Iris pigment epithelial cell (primary cell): Measurements from ENCODE around the gene TEAD1.

Experiments used
- DNase-seq: peaks from one replicate; pipeline ENCODE4 v3.0.0-alpha.2; 2011; ENCODE audit warnings: low read depth

Gene TEAD1

DNA sequence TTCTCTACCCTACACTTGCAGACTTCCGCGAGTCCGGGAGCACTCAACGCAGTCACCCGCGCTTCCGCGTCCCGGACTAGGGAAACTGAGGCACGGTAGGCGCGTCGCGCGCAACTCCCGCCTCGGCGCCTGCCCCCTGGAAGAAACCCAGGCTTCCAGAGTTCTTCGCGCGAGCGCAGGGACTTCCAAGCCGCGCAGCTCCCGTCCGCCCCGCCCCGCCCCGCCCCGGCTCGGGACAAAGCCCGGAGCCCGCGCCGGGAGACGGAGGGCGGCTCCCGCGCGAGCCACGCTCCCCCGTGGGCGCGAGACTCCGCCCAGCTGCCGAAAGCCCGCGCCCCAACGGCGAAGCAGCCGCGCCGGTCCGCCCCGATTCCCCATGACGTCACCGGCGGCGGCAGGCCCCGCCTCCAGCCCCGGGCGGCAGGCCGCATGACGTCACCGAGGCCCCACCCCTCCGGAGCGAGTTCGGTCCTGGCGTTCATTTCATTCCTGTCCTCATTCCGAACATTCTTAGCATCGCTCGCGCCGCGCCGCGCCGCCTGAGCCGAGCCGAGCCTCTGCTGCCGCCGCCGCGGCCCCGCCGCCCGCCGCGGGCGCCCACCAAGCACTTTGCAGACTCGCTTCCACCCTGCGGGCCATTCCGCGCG is at the start of gene TEAD1:
Gene TEAD1 (plus strand): TSS at position 498 of the 647 bp plus-strand sequence.
- DNase-seq, result peak; percentile 96

DNA sequence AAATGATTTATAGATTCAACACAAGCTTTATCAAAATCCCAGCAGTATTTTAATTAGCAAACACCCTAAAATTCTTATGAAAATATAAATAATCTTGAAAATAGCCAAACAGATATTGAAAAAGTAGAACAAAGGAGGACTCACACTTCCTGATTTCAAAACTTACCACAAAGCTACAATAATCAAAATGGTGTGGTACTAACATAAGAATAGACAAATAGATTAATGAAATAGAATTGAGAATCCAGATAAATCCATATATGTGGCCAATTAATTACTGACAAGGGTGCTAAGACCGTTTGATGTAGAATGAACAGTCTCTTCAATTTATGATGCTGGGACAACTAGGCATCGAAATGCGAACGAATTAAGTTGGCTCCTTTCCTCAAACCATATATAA is 49.6 kb upstream of the TEAD1 start:
- DNase-seq, result no peak

DNA sequence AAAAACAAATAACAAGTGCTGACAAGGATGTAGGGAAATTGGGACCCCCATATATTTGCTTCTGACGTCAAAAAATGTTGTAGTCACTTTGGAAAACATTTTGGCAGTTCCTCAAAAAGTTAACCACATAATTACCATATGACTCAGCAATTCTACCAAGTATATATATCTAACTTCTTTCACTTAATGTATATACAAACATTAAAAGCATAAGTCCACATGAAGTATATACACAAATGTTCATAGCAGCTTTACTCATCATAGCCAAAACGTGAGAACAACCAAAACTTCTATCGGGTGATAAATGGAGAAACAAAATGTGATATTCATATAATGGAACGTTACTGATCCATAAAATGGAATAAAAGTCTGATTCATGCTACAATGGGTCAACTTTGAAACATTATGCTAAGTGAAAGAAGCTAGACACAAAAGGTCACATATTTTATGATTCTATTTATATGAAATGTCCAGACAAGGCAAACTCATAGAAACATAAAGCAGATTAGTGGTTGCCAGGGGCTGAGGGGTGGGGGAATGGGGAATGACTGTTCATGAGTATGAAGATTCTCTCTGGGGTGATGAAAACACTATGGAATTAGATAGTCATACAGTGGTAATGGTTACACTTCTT is 48.7 kb upstream of the TEAD1 start:
- peak; percentile 97 for DNase-seq

DNA sequence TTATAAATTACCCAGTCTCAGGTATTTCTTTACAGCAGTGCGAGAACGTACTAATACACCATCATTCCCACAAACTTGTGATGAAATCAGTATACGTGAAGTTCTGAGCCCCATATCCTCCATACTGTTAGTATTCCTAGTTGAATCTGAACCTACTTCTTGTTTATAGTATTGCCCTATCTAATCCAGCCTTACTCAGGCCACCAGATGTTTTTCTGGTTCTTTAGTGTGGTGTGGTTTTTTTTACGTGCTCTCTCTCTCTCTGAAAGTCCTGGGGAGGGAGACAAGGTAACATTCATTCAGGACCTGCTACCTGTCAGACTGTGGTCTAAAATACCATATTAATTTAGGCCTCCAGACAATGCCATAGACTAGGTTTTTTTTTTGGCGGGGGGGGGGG is 47.6 kb upstream of the TEAD1 start:
- no peak for DNase-seq

DNA sequence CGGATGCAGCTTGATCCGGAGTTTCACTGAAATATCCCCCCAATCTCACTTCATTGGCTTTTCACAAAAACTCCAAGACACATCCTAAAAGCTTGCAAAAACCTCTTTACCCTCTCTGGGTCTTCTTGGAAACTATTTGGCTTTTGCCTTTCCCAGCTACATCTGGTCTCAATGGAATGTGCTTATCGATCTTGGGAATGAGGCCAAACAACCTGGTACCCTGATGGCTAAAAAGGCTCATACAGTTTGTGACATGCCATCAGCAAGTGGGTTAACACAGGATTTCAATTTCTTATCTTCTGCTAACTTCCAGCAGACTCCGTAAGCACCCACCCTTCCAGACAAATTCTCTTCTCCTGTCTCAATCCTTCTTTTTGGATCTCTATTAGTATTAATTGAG is 45.9 kb upstream of the TEAD1 start:
- no peak for DNase-seq

DNA sequence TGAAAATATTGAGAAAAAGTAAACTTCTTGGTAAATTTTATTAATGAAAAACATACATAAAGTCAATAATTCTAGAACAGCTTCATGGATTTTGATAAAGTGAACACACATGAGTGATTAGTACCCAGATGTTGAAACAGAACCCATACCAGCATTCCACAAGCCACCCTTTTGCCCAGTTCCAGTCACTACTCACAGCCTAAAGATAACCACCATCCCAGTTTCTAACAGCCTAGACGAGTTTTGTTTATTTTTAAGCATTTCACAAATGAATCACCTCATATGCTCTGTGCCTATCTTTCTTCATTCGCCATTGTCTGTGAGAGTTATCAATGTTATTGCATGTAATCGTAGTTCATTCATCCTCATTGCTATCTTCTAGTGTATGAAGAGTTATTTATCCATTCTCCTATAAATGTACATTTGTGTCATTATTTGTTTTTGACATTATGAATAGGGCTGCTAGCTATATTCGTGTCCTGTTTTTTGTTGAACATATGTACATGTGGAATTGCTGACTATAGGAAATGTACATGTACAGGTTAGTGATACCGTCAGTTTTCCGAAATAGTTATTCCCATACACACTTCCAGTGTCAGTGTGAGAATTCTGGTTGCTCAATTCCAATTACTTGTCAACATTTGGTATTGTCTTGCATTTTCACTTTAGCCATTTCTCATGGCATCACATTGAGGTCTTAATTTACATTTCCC is 44.5 kb upstream of the TEAD1 start:
- DNase-seq, result peak; percentile 84

DNA sequence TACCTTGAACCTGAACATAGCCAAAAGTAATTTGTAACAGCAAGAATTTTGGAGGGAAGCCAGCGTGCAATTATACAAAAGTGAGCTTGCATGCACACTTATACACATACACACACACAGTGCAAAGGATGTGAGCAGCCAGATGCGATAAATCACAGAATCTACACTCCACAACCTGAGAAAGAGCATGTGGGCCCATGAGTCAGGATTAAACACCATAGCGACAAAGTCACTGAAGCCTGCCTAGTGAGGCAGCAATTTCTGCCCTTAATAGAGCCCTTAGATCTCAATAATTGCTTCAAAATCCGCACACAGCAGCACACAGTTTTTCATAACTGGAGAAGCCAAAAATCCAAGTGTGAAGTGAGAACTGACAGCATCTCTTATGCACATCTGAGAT is 42.6 kb upstream of the TEAD1 start:
- no peak for DNase-seq

DNA sequence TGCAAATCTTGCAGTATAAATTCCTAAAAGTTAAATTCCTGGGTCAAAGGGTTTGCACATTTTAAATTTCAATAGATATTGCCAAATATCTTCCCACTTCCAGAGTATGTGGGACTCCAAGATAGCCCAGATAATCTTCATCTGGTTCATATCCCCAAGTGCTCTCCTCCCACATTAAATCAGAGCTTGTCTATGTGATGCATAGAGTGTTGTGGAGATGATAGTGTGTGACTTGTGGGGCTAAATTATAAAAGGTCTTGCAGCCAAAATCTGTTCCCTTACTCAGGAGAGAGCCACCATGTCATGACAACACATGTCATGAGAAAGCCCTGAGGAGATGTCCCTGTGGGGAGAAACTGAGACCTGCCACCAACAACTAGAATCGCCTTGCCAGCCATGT is 39.9 kb upstream of the TEAD1 start:
- no peak for DNase-seq

DNA sequence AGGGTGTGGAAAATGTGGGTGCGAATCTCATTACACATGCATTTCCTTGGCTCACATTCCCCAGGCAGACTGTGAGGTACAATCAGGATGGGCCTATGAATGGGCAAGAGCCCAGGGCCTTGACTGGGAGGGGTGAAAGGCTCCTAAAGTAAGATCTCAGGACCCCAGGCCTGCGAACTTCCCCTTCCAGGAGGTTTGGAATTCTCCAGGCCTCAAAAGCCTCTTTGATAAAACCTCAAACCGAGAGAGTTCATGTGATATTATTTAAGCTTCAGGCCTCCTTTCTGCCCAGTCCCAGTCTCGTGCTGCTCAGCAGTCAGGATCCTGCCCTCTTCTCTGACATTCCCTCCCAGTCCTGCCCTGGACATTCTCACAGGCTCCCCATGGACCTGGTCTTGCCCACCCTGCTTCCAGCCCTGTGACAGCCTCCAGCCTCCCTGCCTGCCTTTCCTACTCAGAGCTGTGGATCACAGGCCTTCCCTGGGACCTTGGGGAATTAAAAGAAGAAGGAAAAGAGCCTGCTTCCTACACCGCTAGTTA is 37.3 kb upstream of the TEAD1 start:
- no peak for DNase-seq

DNA sequence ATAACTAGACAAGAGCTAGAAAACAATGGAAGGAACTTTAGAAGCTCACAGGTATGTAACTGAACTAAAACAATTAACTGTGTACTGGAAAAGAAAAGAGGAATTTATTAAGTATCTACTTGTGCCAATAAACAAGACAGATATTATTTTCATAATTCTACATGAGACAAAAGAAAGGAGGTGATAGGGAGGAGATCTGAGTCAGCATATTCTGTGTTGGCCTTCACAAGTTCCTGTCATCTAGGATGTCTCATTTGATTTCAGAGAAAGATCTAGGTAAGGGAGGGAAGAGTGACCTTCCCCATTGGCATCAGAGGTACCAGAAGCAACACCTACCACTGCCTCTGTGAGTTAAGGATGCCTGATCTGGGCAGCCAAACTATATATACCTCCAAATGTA is 34.8 kb upstream of the TEAD1 start:
- no peak for DNase-seq

DNA sequence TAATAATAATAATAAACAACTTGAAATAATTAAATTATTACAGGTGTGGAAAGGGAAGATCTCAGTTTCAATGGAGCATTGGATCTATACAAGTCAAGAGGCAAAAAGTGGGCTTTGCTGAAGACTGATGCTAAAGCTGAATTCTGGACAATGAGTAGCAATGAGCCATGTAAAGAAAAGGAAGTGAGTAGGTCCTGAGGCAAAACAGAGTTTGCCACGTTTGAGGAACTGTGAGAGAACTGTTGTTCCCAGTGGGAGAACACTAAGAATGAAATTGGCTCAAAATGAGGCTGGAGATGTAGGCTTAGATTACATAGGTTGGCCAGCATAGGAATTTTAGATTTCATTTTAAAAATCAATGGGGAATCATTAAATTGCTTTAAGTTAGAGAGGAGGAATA is 33.9 kb upstream of the TEAD1 start:
- no peak for DNase-seq

DNA sequence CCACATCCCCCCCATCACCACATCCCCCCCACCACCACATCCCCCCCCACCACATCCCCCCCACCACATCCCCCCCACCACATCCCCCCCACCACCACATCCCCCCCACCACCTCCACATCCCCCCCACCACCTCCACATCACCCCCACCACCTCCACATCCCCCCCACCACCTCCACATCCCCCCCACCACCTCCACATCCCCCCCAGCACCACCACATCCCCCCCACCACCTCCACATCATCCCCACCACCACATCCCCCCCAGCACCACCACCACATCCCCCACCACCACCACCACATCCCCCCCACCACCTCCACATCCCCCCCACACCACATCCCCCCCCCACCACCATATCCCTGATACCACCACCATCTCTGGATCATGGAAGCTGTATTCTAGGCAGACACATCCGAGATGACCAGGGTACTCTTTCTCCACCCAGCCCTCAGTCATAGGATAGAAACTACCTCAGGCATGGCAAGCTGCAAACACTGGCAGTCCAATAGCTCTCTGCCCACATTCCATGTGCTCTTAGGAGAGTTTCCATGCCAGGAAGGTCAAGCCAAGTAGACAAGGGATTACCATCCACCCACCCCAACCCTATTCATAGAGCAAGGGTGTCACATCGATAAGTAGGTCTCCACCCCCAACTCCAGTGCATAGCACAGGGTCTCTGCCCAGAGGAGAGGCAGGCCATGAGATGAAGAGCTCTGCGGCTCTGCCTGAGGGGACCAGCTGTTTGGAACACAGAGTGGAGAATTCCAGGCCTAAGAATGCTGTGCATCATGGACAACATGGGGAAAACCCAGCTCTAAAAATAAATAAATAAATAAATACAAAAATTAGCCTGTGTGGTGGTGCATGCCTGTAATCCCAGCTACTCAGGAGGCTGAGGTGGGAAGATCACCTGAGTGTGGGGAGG is 33.0 kb upstream of the TEAD1 start:
- no peak for DNase-seq

DNA sequence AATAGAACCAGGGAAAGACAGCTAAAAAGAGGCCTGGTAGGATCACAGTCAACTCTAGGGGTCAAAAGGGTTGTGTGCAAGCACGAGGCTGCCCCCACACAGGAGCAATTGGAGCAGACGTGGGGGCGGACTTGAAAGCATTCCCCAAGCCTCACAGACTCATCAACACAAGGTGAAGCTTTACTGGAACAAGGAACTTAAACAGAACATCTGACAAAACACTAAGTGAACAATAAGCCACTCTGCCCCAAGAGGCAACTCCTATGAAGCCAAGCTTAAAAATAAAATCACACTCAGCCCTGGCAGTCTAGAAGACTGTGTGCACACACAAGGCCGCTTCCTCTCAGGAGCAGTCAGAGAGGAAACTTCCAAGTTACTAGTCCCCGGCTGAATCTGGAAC is 32.2 kb upstream of the TEAD1 start:
- peak; percentile 67 for DNase-seq

DNA sequence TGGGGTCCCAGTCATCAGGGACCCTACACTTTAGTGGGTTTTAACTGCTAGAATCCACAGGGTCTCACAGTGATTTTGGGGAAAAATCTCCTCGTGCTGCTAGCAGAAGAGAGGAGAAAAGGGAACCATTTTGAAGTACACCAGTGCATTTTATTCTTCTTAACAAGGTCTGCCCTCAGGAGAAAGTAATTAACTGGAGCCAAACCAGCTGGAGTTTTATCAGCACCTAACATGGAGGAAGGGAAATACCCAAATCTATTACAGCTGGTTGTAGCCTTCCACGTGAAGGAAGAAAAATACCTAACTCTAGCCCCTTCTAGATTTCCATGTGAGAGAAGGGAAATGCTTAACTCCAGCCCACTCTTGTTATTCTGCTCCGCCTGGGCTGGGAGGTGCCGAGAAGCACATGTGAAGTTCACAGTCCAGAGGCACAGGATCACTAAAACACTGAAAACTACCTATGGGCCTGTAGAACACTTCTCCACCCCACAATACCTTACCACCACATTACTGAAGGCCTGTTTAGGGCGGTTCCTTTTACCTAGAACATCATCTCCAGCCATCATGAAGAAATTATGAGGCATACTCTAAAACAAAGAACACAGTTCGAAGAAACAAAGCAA is 31.3 kb upstream of the TEAD1 start:
- DNase-seq, result no peak

DNA sequence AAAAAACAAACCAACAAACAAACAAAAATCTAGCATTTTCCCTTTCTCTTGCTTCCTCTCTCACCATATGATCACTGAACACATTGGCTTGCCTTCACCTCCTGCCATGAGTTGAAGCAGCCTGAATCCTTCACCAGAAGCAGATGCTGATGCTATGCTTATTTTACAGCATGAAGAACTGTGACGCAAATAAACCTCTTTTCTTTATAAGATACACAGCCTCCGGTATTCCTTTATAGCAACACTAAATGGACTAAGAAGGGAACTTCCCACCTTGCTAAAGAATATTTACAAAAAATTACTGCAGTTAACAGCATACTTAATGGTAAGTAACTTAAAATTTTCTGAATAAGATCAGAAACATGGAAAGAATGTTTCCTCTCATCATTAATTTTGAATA is 27.7 kb upstream of the TEAD1 start:
- DNase-seq, result no peak

DNA sequence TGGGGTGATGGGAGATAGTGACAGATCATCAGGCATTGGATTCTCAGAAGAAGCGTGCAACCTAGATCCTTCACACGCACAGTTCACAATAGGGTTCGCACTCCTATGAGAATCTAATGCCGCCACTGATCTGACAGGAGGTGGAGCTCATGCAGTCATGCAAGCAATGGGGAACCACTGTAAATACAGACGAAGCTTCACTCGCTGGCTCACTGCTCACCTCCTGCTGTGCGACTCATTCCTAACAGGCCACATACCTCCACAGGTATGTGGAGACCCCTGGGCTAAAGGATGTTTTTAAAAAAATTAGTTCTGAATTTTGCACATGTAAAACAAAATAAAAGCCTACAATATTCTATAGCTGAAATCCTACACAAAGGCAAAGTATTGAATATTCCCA is 20.5 kb upstream of the TEAD1 start:
- DNase-seq, result peak; percentile 11

DNA sequence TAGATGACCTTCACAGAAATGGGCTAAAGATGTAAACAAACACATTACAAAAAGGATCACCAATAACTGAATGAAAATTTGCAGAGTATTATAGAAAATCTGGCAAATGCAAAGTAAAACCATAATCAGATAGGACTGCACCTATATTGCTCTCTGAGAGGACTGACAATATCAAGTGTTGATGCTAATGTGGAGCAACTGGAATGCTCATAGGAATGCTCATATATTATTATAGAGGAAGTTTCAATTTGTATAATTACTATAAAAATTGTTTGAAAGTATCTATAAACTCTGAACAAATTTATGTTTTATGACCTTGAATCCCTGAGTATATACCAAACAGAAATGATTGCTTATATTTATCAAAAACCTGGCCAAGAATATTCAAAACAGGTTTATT is 18.4 kb upstream of the TEAD1 start:
- no peak for DNase-seq

DNA sequence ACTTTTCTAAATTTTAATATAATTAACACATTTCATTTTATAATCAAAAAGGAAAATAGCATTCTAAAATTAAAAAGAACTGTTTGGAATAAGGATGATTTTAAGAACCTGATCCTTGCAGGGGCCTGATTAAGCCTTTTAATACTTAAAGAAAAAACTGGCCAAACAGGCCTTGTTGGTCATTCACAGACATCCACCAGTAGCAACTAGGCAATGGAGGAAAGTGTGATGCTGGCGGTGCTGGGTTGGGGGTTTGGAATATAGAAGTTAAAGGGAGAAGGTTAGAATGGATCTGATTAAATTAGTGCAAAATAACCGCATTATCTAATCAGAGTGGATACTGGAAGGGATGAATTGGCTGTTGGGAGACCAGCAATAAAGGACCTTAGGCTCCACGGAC is 16.9 kb upstream of the TEAD1 start:
- no peak for DNase-seq

DNA sequence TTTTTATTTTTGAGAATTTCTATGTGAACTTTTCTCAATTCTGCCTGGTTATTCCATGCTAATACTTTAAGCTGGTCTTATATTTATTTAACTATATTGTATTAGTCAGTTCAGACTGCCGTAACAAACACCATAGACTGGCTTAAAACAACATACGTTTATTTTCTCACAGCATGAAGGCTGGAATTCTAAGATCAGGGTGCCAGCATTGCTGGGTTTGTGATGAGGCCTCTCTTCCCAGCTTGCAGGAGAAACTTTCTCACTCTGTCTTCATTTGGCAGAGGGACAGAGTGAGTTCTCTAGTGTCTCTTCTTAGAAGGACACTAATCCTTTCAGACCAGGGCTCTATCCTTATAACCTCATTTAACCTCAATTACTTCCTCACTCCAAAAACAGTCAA is 16.2 kb upstream of the TEAD1 start:
- no peak for DNase-seq

DNA sequence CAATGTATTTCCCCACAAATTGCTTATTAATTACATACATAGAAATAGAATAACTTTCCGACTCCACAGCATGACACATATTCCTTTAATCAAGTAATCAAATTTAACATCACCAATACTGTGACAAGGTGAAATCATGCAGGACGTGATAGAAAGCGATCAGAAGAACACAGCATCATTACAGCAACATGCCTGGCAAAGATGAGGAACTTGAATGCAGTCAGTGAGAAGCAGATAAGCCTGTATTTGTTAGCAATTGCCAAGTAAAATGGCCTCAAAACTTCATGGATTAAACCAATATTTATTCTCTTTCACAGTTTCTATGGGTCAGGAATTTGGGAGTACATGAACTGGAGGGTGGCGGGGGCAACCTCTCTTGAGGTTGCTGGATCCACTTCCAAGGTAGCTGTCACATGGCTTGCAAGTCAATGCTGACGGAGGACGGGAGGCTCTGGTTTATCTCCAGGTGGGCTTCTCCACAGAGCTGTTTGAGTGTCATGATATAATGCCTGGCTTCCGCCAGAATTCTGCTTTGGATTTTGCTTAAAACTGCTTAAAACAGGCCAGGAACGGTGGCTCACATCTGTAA is 12.0 kb upstream of the TEAD1 start:
- DNase-seq, result no peak

DNA sequence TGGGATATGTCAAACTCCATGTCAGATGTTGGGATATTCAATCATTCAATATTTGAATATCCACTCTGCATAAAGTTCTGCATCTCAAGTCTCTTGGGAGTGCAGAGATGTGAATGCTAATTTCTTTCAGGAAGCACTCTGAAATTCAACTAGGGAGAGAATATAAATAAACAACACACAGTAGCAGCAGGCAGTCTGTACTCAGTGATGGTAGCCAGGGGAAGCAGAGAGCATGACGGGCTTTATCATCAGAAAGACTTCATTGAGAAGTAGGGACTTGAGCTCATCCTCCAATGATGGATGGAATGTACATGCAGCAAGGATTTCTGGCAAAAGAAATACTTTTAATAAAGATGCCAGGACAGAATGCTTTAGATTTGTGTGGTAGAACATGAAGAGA is 9.8 kb upstream of the TEAD1 start:
- peak; percentile 46 for DNase-seq
